Skin of body (tissue), 2 donors: ENCODE measurements around the gene MB21D2. TPM values are rescaled to one million over a fixed set of nuclear protein-coding genes. Genes with fewer than 3 reads are reported as not detected.

Experiments used
- DNase-seq: peaks from one replicate; lab custom pipeline; 2025; lab: John Stamatoyannopoulos, UW
- total RNA-seq: library from RNA; depleted of rRNA; stranded (reverse); fragments of >200 nt; gene quantifications from one replicate; pipeline ENCODE4 v1.2.3, GENCODE V29; 2014

MB21D2 gene
- total RNA-seq, 1 donor from 2014 or later, result 14.4 TPM

- no peak for DNase-seq
These were observed 24.5 kb downstream of the MB21D2 start for GRCh38 chr3:192892981-192893700.

- no peak for DNase-seq
These were observed 27.0 kb downstream of the MB21D2 start for GRCh38 chr3:192890347-192891335.

GRCh38 chr3:192889679-192890078, 28.0 kb downstream of the MB21D2 start:
- no peak for DNase-seq

- DNase-seq, result no peak
These were observed 29.5 kb downstream of the MB21D2 start for GRCh38 chr3:192888190-192888589.

GRCh38 chr3:192887701-192888100, 30.0 kb downstream of the MB21D2 start:
- no peak for DNase-seq

- peak; percentile 14 for DNase-seq
These were observed 30.6 kb downstream of the MB21D2 start for GRCh38 chr3:192887047-192887446.

- DNase-seq, result no peak
These were observed 32.6 kb downstream of the MB21D2 start for GRCh38 chr3:192884777-192885773.

GRCh38 chr3:192883512-192883911, 34.1 kb downstream of the MB21D2 start:
- DNase-seq, result no peak

GRCh38 chr3:192881159-192881786, 36.4 kb downstream of the MB21D2 start:
- no peak for DNase-seq

GRCh38 chr3:192880313-192880712, 37.3 kb downstream of the MB21D2 start:
- no peak for DNase-seq

GRCh38 chr3:192879346-192880031, 38.2 kb downstream of the MB21D2 start:
- peak; percentile 5 for DNase-seq

- no peak for DNase-seq
These were observed 41.6 kb downstream of the MB21D2 start for GRCh38 chr3:192875971-192876565.

- DNase-seq, result no peak
These were observed 46.8 kb downstream of the MB21D2 start for GRCh38 chr3:192870822-192871221.

GRCh38 chr3:192869131-192870031, 48.3 kb downstream of the MB21D2 start:
- no peak for DNase-seq

- DNase-seq, result no peak
These were observed 50.0 kb downstream of the MB21D2 start for GRCh38 chr3:192867645-192868044.

- DNase-seq, result no peak
These were observed 50.9 kb downstream of the MB21D2 start for GRCh38 chr3:192866804-192867203.

GRCh38 chr3:192864941-192865340, 52.7 kb downstream of the MB21D2 start:
- peak; percentile 46 for DNase-seq

- no peak for DNase-seq
These were observed 54.6 kb downstream of the MB21D2 start for GRCh38 chr3:192863091-192863420.
